ENCODE measurements around the gene PSMD7. TPM values are rescaled to one million over a fixed set of nuclear protein-coding genes. Genes with fewer than 3 reads are reported as not detected.
"Not testable (repeated sequence)": the region's sequence is repeated elsewhere in the genome, so short reads cannot be mapped to it uniquely, and the experiment has no call there.

PSMD7 gene
- total RNA-seq, 1 donor from 2014 or later, result 86.1 TPM

DNA sequence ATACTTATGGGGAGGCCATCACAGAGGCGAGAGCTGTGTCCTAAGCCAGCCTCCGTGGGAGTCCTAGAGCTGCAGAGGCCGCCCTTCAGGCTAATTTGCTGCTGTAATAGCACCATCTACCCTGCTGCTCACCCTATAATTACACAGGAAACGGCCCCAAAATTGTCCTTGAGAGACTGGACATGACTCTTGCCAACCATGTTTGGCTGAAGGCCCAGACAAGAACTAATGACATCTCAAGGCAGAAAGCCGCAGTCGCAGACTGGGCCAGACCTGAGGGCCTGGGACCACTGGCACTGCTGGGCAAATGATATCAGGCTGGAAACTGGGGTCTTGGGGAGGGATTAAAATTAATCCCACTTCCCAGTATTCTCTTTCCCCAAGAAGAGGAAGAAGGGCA, 24.1 kb downstream of the PSMD7 start:
- Mint-ChIP-seq H3K27me3 (no peaks in the 10 kb centered on the region), H3K36me3 (ENCODE audit: low read depth) (peaks cover 2% of the 10 kb centered on the region), H3K9me3 (no peaks in the 10 kb centered on the region), H3K4me1 (no peaks in the 10 kb centered on the region), H3K27ac (no peak overlapping the region), H3K4me3 (no peak overlapping the region)
- ATAC-seq (ENCODE audit: low read depth) (no peak), DNase-seq (no peak)
- ChIA-PET POLR2A (no interaction called here), CTCF (no interaction called here)
- intact Hi-C loops (cut with micrococcal nuclease), result no loop called here
- TF ChIP-seq, protein P1, sequence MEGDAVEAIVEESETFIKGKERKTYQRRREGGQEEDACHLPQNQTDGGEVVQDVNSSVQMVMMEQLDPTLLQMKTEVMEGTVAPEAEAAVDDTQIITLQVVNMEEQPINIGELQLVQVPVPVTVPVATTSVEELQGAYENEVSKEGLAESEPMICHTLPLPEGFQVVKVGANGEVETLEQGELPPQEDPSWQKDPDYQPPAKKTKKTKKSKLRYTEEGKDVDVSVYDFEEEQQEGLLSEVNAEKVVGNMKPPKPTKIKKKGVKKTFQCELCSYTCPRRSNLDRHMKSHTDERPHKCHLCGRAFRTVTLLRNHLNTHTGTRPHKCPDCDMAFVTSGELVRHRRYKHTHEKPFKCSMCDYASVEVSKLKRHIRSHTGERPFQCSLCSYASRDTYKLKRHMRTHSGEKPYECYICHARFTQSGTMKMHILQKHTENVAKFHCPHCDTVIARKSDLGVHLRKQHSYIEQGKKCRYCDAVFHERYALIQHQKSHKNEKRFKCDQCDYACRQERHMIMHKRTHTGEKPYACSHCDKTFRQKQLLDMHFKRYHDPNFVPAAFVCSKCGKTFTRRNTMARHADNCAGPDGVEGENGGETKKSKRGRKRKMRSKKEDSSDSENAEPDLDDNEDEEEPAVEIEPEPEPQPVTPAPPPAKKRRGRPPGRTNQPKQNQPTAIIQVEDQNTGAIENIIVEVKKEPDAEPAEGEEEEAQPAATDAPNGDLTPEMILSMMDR (IDR thresholded peaks at IDR 0.05), result no peak

DNA sequence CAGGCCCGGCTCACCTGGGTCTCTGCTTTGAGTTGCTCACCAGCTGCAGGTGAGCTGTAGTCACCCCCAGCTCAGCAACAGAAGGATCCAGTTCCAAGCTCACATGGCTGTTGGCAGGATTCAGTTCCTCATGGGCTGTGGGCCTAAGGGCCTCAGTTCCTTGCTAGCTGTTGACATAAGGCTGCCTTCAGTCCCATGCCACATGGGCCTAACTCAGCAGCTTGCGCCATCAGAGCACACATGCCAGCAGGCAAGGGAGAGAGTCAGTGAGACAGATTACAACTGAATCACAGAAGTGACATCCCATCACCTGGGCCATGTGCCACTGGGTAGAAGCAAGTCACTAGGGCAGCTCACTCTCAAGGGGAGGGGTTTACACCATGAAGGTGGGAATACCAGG, 24.7 kb downstream of the PSMD7 start:
- ChIA-PET CTCF (no interaction called here), POLR2A (no interaction called here)
- no peaks in the 10 kb centered on the region for H3K9me3 Mint-ChIP-seq
- no peaks in the 10 kb centered on the region for H3K4me1 Mint-ChIP-seq
- H3K27ac Mint-ChIP-seq, result no peak overlapping the region
- H3K36me3 Mint-ChIP-seq (ENCODE audit: low read depth), result peaks cover 9% of the 10 kb centered on the region
- no peak for DNase-seq
- no peak overlapping the region for H3K4me3 Mint-ChIP-seq
- TF ChIP-seq, protein P1 (IDR thresholded peaks at IDR 0.05), result no peak
- no peaks in the 10 kb centered on the region for H3K27me3 Mint-ChIP-seq
- intact Hi-C loops (cut with micrococcal nuclease), result no loop called here
- ATAC-seq (ENCODE audit: low read depth), result no peak

DNA sequence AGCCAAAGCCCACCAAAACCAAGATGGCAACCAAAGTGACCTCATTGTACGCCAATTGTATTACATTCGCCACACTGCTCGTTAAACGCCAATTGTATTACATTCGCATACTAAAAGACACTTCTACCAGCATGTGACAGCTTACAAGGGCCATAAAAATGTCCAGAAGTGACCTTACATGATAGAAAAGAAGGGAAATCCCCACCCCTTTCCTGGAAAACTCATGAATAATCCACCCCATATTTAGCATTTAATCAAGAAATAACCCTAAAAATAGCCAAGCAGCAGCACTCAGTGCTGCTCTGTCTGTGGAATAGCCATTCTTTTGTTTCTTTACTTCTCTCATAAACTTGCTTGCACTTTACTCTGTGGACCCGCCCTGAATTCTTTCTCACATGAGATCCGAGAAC, 25.7 kb downstream of the PSMD7 start:
- H3K36me3 Mint-ChIP-seq (ENCODE audit: low read depth), result peaks cover 16% of the 10 kb centered on the region
- H3K27ac Mint-ChIP-seq, result no peak overlapping the region
- no peaks in the 10 kb centered on the region for H3K9me3 Mint-ChIP-seq
- POLR2A ChIA-PET, result interaction anchor here (0.7 kb wide), 1 partner anchor 51 kb away, joined by 7 read pairs; no protein-coding TSS in a partner anchor
- no peaks in the 10 kb centered on the region for H3K27me3 Mint-ChIP-seq
- ATAC-seq (ENCODE audit: low read depth), result no peak
- TF ChIP-seq, protein P1 (IDR thresholded peaks at IDR 0.05), result no peak
- DNase-seq, result no peak
- H3K4me3 Mint-ChIP-seq, result no peak overlapping the region
- CTCF ChIA-PET, result no interaction called here
- intact Hi-C loops (cut with micrococcal nuclease), result no loop called here
- no peaks in the 10 kb centered on the region for H3K4me1 Mint-ChIP-seq

DNA sequence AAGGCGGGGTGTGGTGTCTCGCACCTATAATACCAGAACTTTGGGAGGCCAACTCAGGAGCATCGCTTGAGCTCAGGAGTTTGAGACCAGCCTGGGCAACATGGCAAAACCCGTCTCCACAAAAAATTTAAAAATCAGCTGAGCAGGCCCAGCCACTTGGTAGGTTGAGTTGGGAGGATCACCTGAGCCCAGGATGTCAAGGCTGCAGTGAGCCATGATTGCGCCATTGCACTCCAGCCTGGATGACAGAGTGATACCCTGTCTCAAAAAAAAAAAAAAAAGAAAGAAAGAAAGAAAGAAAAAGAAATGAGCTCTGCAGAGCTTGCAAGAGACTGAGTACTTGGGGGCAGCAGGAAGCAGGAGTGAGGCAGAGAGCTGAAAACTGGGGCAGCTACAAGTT, 28.2 kb downstream of the PSMD7 start:
- H3K9me3 Mint-ChIP-seq; H3K27me3 Mint-ChIP-seq; H3K4me1 Mint-ChIP-seq; ATAC-seq (ENCODE audit: low read depth); CTCF ChIA-PET; intact Hi-C loops (cut with micrococcal nuclease); POLR2A ChIA-PET; H3K27ac Mint-ChIP-seq; DNase-seq; H3K4me3 Mint-ChIP-seq: not testable (repeated sequence)
- peaks cover 28% of the 10 kb centered on the region for H3K36me3 Mint-ChIP-seq (ENCODE audit: low read depth)

DNA sequence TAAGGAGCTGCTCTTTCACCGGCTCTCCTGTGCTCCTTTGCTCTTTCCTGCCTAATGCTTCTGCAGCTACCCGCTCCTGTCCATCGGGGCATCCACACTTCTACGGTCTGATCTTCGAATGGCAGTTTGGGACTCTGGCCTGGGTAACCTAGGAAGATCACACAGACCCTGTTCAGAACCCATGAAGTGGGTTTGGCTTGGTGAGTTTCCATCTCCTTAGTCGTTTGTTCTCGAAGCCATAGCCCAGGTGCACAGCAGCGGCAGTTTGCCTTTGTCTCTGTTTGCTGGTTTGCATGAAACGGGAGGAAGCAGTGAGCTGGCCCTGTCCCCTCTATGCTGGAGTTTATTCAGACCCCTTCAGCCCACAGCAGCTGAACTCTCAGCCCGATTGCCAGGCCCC, 29.0 kb downstream of the PSMD7 start:
- intact Hi-C loops (cut with micrococcal nuclease), result no loop called here
- H3K9me3 Mint-ChIP-seq, result no peaks in the 10 kb centered on the region
- no peaks in the 10 kb centered on the region for H3K4me1 Mint-ChIP-seq
- no peak overlapping the region for H3K27ac Mint-ChIP-seq
- peaks cover 33% of the 10 kb centered on the region for H3K36me3 Mint-ChIP-seq (ENCODE audit: low read depth)
- TF ChIP-seq, protein P1 (IDR thresholded peaks at IDR 0.05), result no peak
- CTCF ChIA-PET, result no interaction called here
- no peak for DNase-seq
- POLR2A ChIA-PET, result no interaction called here
- ATAC-seq (ENCODE audit: low read depth), result no peak
- H3K4me3 Mint-ChIP-seq, result no peak overlapping the region
- H3K27me3 Mint-ChIP-seq, result no peaks in the 10 kb centered on the region

DNA sequence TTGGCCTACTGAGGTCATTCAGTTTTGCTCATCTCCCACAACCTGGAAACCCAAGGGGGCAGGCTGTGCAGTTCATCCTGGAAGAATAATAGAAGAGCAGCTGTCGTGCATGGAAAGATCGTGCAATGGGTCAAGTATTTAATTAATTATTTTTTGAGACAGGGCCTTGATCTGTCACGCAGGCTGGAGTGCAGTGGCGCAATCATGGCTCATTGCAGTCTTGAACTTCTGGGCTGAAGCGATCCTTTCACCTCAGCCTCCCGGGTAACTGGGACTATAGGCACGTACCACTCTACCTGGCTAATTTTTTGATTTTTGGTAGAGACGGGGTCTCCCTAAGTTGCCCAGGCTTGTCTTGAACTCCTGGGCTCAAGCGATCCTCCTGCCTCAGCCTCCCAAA, 31.7 kb downstream of the PSMD7 start:
- H3K4me3 Mint-ChIP-seq; H3K27ac Mint-ChIP-seq; DNase-seq; H3K27me3 Mint-ChIP-seq; ATAC-seq (ENCODE audit: low read depth); intact Hi-C loops (cut with micrococcal nuclease); H3K9me3 Mint-ChIP-seq; CTCF ChIA-PET; H3K4me1 Mint-ChIP-seq; POLR2A ChIA-PET: not testable (repeated sequence)
- peaks cover 52% of the 10 kb centered on the region for H3K36me3 Mint-ChIP-seq (ENCODE audit: low read depth)

DNA sequence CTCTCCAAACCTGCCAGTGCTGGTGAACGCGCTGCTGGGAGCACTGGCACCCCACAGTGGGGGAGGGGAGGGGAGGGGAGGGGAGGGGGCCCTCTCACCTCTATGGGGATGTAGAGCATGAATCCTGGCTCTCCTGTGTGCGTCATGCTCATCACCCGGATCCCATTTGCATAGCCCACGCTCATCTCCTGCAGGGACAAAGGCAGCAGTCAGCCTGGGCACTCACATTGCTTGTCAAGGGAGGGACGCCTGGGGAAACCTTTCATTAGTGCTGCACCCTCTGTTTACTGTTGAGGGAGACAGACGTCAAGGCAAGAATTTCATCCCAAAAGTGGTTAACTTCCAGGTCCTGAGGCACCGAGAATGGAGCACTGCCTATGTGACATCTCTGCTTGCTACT, 35.9 kb downstream of the PSMD7 start:
- ATAC-seq (ENCODE audit: low read depth); H3K4me3 Mint-ChIP-seq; H3K4me1 Mint-ChIP-seq; intact Hi-C loops (cut with micrococcal nuclease); H3K27me3 Mint-ChIP-seq; CTCF ChIA-PET; H3K9me3 Mint-ChIP-seq; H3K27ac Mint-ChIP-seq; DNase-seq; POLR2A ChIA-PET: not testable (repeated sequence)
- H3K36me3 Mint-ChIP-seq (ENCODE audit: low read depth), result peaks cover 53% of the 10 kb centered on the region

DNA sequence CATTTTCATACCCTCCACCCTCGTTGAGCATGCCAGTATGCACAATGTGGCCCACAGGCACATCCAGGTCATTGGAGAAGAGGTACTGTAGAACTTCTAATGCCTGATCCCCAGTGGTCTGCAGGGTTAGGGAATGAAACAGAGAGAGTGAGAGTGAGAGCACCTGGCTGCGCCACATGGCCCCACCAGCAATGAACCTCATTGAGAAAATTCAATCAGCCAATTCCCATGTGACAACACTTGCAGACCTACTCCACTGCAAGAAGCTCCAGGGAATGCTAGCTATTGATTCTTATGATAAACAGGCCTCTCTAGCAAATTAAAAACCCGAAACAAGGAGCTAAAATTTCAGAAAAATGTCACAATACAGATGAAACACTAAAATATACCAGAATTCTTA, 40.9 kb downstream of the PSMD7 start:
- H3K4me3 Mint-ChIP-seq; H3K27me3 Mint-ChIP-seq; CTCF ChIA-PET; POLR2A ChIA-PET; H3K9me3 Mint-ChIP-seq; H3K27ac Mint-ChIP-seq; ATAC-seq (ENCODE audit: low read depth); H3K4me1 Mint-ChIP-seq; DNase-seq; intact Hi-C loops (cut with micrococcal nuclease): not testable (repeated sequence)
- peaks cover 57% of the 10 kb centered on the region for H3K36me3 Mint-ChIP-seq (ENCODE audit: low read depth)

DNA sequence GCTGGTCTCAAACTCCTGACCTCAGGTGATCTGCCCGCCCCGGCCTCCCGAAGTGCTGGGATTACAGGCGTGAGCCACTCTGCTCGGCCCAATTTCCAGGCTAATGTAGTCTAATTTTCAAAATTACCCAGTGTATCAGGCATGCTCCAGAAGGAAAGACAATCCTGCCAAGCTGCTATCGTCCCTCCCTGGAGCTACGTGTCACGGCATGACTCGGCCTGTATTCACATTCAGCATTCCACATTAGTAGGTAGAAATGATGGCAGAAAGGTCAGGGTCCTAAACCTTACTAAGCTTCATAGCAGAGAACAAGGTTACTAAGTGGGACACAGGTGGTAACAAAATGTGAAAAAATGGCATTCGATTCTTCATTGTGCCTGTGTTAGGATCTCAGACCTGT, 42.6 kb downstream of the PSMD7 start:
- intact Hi-C loops (cut with micrococcal nuclease); H3K27me3 Mint-ChIP-seq; DNase-seq; ATAC-seq (ENCODE audit: low read depth); H3K4me1 Mint-ChIP-seq; CTCF ChIA-PET; POLR2A ChIA-PET; H3K4me3 Mint-ChIP-seq; H3K9me3 Mint-ChIP-seq; H3K27ac Mint-ChIP-seq: not testable (repeated sequence)
- H3K36me3 Mint-ChIP-seq (ENCODE audit: low read depth), result peaks cover 58% of the 10 kb centered on the region

Data from activated B cell treated with CpG ODN at 0.5 μM for 24 hours (primary cell).